22Rv1 (cell line): ENCODE results near the gene GPC2.
"Not testable (repeated sequence)": the region's sequence is repeated elsewhere in the genome, so short reads cannot be mapped to it uniquely, and the experiment has no call there.

ENCODE experiments used
- H3K27ac ChIP-seq: fragments of 450-650 bp; 2 replicates; pipeline ENCODE4 v1.5.1; 2017
- ZFX ChIP-seq: fragments of 450-650 bp; IDR thresholded peaks from 2 replicates; pipeline ENCODE4 v1.6.1; 2017; ENCODE audit warnings: antibody characterized with exemption, borderline replicate concordance
- TF ChIP-seq, protein P1 (sequence below): fragments of 450-650 bp; IDR thresholded peaks from 2 replicates; pipeline ENCODE4 v1.5.1; 2017; ENCODE audit warnings: mild to moderate bottlenecking

Gene GPC2, protein sequence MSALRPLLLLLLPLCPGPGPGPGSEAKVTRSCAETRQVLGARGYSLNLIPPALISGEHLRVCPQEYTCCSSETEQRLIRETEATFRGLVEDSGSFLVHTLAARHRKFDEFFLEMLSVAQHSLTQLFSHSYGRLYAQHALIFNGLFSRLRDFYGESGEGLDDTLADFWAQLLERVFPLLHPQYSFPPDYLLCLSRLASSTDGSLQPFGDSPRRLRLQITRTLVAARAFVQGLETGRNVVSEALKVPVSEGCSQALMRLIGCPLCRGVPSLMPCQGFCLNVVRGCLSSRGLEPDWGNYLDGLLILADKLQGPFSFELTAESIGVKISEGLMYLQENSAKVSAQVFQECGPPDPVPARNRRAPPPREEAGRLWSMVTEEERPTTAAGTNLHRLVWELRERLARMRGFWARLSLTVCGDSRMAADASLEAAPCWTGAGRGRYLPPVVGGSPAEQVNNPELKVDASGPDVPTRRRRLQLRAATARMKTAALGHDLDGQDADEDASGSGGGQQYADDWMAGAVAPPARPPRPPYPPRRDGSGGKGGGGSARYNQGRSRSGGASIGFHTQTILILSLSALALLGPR

DNA sequence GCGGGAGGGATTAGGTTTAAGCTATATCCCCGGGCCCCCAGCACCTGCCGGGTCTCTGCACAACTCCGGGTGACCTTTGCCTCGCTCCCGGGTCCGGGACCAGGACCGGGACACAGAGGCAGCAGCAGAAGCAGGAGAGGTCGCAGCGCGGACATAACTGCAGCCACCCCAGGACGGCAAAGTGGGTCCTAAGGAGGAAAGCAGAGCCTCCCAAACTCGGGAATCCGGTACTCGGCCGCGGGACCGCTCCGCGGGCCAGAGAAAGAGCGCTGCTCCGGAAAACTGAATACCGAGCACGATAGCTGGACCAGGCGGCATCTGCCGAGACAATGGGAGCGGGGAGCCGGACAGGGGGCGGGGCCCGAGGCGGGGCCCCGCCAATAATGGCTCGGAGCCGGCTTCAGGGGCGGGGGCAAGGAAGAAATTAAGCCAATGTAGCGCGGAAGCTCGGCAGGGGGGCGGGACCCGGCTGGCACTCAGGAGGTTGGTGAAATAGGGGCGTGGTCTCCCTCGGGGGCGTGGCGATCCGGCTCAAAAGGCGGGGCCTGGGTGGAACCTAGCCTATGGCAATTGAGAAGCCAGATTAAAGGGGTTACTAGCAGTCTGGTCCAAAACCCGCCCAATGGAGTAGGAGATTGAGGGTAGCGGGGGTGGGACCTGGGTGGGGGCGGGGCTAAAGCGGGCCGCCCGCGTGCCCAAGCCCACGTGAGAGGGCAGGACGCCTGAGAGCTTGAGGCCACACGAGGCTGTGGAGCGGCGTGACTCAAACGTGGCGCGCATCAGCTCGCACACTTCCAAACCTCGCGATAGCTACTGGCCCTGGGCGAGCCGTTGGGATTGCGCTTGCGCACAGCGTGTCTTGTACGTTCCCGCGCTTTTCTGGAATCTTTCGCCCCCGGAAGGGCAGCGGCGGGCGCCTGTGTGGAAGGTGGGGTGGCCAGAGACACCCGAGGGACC, at the start of gene GPC2, which contains the start of gene STAG3:
GPC2 (minus strand) TSS at position 337 of the 957 bp plus-strand sequence; CDS start at position 155, 182 bp downstream.
STAG3 (plus strand) TSS at position 874 of the 957 bp plus-strand sequence. CDS start 2,639 bp downstream, outside the sequence.
- H3K27ac ChIP-seq, result peak within 1 kb of the TSS; percentile 39; the same call in 1 of the 2 replicates
- TF ChIP-seq ZFX, result no peak
- TF ChIP-seq, protein P1, sequence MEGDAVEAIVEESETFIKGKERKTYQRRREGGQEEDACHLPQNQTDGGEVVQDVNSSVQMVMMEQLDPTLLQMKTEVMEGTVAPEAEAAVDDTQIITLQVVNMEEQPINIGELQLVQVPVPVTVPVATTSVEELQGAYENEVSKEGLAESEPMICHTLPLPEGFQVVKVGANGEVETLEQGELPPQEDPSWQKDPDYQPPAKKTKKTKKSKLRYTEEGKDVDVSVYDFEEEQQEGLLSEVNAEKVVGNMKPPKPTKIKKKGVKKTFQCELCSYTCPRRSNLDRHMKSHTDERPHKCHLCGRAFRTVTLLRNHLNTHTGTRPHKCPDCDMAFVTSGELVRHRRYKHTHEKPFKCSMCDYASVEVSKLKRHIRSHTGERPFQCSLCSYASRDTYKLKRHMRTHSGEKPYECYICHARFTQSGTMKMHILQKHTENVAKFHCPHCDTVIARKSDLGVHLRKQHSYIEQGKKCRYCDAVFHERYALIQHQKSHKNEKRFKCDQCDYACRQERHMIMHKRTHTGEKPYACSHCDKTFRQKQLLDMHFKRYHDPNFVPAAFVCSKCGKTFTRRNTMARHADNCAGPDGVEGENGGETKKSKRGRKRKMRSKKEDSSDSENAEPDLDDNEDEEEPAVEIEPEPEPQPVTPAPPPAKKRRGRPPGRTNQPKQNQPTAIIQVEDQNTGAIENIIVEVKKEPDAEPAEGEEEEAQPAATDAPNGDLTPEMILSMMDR, result no peak

DNA sequence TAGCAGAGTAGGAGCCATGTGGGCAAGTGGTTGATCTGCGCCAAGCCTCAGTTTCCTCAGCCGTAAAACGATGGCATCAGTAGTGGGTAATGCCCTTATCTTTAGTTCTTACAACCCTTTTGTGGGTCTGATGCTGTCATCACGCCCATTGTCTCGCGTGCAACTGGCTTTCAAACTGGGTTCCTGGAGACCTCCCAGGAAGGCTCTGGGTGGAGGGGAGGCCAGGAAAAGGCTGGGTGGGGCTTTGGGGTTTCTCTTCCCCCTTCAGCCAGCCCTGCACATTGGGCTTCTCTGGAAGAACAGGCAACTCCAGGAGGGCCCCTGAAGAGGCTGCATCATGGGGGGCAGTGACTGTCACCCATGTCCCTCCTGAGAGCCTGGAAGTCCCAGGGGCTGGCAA, 47.7 kb upstream of the GPC2 start:
- not testable (repeated sequence) for H3K27ac ChIP-seq

DNA sequence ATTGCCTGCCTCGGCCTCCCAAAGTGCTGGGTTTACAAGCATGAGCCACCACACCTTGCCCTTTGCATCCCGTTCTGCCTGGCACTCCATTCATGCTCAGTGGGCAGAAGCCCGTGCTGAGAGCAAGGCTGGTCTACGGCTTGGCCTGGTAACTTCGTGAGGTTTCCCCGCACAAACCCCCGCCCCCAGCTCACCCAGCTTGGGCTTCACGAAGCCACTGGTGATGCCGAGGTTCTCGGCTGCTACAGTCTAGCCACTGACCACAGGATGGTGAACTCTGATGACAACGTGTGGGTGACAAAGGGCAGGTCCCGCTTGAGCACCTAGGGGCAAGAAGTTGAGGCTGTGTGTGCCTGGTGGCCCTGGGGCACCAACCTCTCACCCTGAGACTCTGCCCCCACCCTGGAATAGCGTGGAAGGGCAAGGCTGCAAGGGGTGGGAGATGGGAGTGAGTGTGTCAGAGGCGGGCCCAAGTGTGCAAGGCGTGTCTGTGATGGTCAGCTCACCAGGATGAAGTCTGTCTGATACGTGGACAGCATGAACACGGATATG, 46.3 kb upstream of the GPC2 start:
- not testable (repeated sequence) for H3K27ac ChIP-seq

DNA sequence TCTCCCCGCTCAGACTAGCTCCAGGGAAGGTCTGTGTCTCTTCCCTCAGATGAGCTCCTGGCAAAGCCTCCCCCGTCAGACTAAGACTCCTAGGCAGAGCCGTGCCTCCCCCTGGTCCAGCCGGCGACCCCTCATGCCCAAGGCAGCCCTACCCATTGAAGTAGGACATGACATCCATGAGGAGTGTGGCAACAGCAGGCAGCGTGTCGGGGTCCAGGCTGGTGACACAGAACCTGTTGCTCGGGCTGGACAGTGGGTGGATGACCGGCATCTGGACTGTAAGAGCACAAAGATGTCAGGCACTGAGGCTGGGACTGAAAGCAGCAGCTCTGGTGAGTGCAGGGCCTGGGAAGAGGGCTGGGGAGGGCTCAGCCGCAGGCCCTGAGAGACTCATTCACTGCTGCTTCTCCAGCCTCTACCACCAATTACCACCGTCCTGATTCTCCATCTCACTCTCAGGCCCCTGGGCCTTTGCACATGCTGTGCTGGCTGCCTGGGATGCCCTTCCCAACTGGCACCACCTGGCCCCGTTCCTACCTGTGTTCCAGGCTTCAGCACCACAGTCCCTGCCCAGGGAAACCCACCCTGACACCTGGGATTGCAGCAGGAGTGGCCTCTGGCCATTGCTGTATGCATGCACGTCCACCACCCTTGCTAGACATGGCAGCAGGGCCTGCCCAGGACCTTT, 45.4 kb upstream of the GPC2 start:
- no peak overlapping the region for H3K27ac ChIP-seq
- no peak for TF ChIP-seq ZFX
- TF ChIP-seq, protein P1, result no peak

DNA sequence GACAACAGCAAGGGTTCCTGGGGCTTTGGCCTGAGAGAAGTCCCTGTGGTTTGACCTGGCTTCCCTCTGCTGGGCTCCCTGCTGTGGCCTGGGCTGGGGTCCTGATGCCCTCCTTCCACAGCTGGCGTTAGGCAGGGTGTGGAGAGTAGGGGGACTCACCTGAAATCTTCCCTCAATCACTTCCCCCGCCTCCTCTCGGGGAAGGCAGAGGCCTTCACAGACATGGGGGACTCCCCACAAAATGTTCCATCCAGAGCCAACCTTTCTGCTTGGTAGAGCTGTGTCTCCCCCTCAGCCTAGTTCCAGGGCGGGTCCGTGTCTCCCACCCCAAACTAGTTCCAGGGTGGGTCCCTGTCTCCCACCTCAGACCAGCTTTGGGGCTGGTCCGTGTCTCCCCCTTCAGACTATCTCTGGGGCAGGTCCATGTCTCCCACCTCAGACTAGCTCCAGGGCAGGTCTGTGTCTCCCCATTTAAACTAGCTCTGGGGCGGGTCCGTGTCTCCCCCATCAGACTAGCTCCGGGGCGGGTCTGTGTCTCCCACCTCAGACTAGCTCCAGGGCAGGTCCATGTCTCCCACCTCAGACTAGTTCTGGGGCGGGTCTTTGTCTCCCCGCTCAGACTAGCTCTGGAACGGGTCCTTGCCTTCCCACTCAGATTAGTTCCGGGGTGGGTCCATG, 44.7 kb upstream of the GPC2 start:
- TF ChIP-seq ZFX, result no peak
- TF ChIP-seq, protein P1, result no peak
- H3K27ac ChIP-seq, result no peak overlapping the region

DNA sequence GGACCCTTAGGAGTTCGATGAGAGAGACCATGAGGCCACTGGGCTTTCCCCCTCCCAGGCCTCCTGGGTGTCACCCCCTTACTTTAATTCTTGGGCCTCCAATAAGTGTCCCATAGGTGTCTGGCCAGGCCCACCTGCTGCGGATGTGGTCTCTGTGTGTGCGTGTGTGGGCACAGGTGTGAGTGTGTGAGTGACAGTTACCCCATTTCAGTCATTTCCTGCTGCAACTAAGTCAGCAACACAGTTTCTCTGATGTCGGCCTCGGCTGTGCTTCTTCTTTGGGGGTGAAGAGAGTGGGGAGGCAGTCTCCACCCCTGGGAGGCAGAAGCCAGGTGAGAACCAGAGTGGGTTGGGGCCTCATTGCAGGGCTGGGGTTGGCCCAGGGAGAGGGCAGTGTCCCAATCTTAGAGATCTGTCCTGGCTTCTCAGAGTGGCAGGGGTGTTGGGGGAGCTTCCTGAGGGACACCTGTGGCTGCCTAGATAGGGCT, 44.1 kb upstream of the GPC2 start:
- no peak for TF ChIP-seq ZFX
- TF ChIP-seq, protein P1, result no peak
- H3K27ac ChIP-seq, result no peak overlapping the region

DNA sequence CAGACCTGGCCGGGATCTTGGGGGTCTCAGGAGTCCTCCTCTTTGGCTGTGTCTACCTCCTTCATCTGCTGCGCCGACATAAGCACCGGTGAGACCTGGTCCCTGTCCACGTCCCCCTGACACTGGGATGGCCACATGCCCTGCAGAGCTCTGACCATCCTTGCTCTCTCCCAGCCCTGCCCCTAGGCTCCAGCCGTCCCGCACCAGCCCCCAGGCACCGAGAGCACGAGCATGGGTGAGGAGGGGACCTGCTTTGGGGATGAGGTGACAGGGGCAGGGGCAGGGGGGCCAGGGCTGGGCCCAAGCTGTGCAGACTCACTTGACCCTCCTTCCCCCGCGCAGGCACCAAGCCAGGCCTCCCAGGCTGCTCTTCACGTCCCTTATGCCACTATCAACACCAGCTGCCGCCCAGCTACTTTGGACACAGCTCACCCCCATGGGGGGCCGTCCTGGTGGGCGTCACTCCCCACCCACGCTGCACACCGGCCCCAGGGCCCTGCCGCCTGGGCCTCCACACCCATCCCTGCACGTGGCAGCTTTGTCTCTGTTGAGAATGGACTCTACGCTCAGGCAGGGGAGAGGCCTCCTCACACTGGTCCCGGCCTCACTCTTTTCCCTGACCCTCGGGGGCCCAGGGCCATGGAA, 43.5 kb upstream of the GPC2 start:
- TF ChIP-seq ZFX, result no peak
- TF ChIP-seq, protein P1, result no peak
- H3K27ac ChIP-seq, result no peak overlapping the region

DNA sequence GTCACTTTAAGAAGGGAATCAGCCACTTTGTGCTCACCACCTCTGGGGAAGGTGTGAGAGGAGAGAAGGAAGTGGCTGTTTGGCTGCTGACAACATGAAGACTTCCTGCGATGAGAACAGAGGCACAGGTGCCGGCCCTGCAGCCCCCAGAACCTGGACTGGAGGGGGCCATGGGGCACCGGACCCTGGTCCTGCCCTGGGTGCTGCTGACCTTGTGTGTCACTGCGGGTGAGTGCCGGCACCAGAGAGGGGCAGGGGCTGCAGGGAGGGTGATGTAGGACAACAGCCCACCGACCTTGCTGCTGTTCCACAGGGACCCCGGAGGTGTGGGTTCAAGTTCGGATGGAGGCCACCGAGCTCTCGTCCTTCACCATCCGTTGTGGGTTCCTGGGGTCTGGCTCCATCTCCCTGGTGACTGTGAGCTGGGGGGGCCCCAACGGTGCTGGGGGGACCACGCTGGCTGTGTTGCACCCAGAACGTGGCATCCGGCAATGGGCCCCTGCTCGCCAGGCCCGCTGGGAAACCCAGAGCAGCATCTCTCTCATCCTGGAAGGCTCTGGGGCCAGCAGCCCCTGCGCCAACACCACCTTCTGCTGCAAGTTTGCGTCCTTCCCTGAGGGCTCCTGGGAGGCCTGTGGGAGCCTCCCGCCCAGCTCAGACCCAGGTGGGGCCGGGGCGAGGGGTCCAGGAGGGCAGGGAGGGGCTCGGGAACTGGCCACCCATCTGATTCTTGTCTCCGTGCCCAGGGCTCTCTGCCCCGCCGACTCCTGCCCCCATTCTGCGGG, 42.8 kb upstream of the GPC2 start, which contains the start of gene PVRIG:
PVRIG (plus strand) TSS at position 149 of the 785 bp plus-strand sequence; CDS start at position 171, 22 bp downstream.
- not testable (repeated sequence) for H3K27ac ChIP-seq
